K562 (cell line): ENCODE measurements around the gene ADM. TPM values are rescaled to one million over a fixed set of nuclear protein-coding genes. Genes with fewer than 3 reads are reported as not detected.

Experiments used
- ARID2 ChIP-seq: fragments of 450-650 bp; IDR thresholded peaks from 2 replicates; pipeline ENCODE4 v1.6.1; 2017; ENCODE audit warnings: antibody characterized with exemption, mild to moderate bottlenecking
- ATF7 ChIP-seq: fragments of 450-650 bp; IDR thresholded peaks from 2 replicates; pipeline ENCODE4 v1.7.1; 2014; ENCODE audit warnings: mild to moderate bottlenecking, moderate library complexity
- BRD4 ChIP-seq: fragments of 200-600 bp; sonication (generic); IDR thresholded peaks from 2 replicates; pipeline ENCODE4 v1.6.1; 2017; ENCODE audit warnings: inconsistent platforms
- CXXC5 ChIP-seq: fragments of 250-450 bp; sonication (Bioruptor Pico); IDR thresholded peaks from 2 replicates; pipeline ENCODE4 v1.8.0; 2022; ENCODE audit warnings: inconsistent platforms, mild to moderate bottlenecking, moderate library complexity
- ELF2 ChIP-seq: fragments of 250-450 bp; sonication (Bioruptor Pico); IDR thresholded peaks from 2 replicates; pipeline ENCODE4 v1.5.0; 2021; ENCODE audit warnings: mild to moderate bottlenecking
- KLF10 ChIP-seq: fragments of 250-450 bp; sonication (Bioruptor Pico); IDR thresholded peaks from 2 replicates; pipeline ENCODE4 v1.6.1; 2021; ENCODE audit warnings: matching md5 sums
- L3MBTL2 ChIP-seq: fragments of 450-650 bp; IDR thresholded peaks from 2 replicates; pipeline ENCODE4 v1.6.1; 2016; ENCODE audit warnings: mild to moderate bottlenecking, moderate library complexity
- MBD2 ChIP-seq: sonication (generic); IDR thresholded peaks from 2 replicates; pipeline ENCODE4 v1.6.1; 2016; ENCODE audit warnings: low read depth, borderline replicate concordance
- NONO ChIP-seq, 2 experiments: fragments of 200-400 bp in 1 of 2; fragments of 450-650 bp in 1 of 2; formaldehyde crosslinking in 1 of 2; IDR thresholded peaks; 2 replicates each; pipeline ENCODE4 v1.6.1; 2017; ENCODE audit warnings: low read depth in 2 of 2, mild to moderate bottlenecking in 2 of 2, moderate library complexity in 2 of 2, low read length in 1 of 2
- PCBP1 ChIP-seq: fragments of 200-400 bp; formaldehyde crosslinking; IDR thresholded peaks from 2 replicates; pipeline ENCODE4 v1.6.1; 2018; ENCODE audit warnings: mild to moderate bottlenecking, low read depth, low read length; ENCODE audit not compliant: poor library complexity, severe bottlenecking
- SMARCA4 ChIP-seq: fragments of 450-650 bp; IDR thresholded peaks from 2 replicates; pipeline ENCODE4 v1.6.1; 2016
- SOX6 ChIP-seq: fragments of 450-650 bp; IDR thresholded peaks from 2 replicates; pipeline ENCODE4 v1.6.1; 2014; ENCODE audit warnings: mild to moderate bottlenecking
- YY1 ChIP-seq, 3 experiments: IDR thresholded peaks; 2 replicates each; pipeline ENCODE4 v1.6.1; 2011; ENCODE audit warnings: low read length in 2 of 3, mild to moderate bottlenecking in 2 of 3, moderate library complexity in 2 of 3, borderline replicate concordance in 1 of 3, control low read depth in 1 of 3, low read depth in 1 of 3; ENCODE audit not compliant: insufficient read depth in 3 of 3, insufficient replicate concordance in 2 of 3, control insufficient read depth in 1 of 3, insufficient read length in 1 of 3; ENCODE audit errors: extremely low read depth in 1 of 3
- ZNF263 ChIP-seq: sonication (generic); formaldehyde crosslinking; IDR thresholded peaks from 2 replicates; pipeline ENCODE4 v1.8.0; 2022; ENCODE audit warnings: mild to moderate bottlenecking, missing genetic modification reagents, borderline replicate concordance
- ZNF324 ChIP-seq: fragments of 250-450 bp; sonication (Bioruptor Pico); IDR thresholded peaks from 2 replicates; pipeline ENCODE4 v1.4.0; 2020; ENCODE audit warnings: mild to moderate bottlenecking
- ZNF408 ChIP-seq: fragments of 250-450 bp; sonication (Bioruptor Pico); IDR thresholded peaks from 2 replicates; pipeline ENCODE4 v1.4.0; 2020; ENCODE audit warnings: low read depth, mild to moderate bottlenecking, moderate library complexity
- polyA plus RNA-seq, 8 experiments: library from polyadenylated mRNA; depleted of rRNA in 4 of 8; stranded (reverse) in 5 of 8; unstranded in 3 of 8; fragments of >200 nt; fragmentation: Nextera tagmentation in 2 of 8; fragmentation: Illumina TruSeq in 1 of 8; extraction: Ambion mirVana in 2 of 8; extraction: Trizol in 1 of 8; gene quantifications; 2 replicates each; pipeline versions ENCODE4 v1.2.1 to v1.2.3, GENCODE V29; 2011 to 2014; ENCODE audit warnings: inconsistent platforms in 1 of 8, missing spikeins in 1 of 8
- total RNA-seq, 7 experiments: library from RNA; depleted of rRNA in 6 of 7; stranded (reverse); fragments of >200 nt in 6 of 7; fragmentation: Illumina TruSeq in 2 of 7; extraction: Trizol in 2 of 7; gene quantifications; 2 replicates each; pipeline versions ENCODE4 v1.2.1 to v1.2.3, GENCODE V29; 2011 to 2021; ENCODE audit warnings: low replicate concordance in 1 of 7
- TF ChIP-seq, protein P1 (sequence below): conservative IDR thresholded peaks from 2 replicates; pipeline ENCODE4 v1.6.1; 2011; ENCODE audit warnings: low read depth, mild to moderate bottlenecking, low read length; ENCODE audit not compliant: control insufficient read depth
- TF ChIP-seq, protein P2 (sequence below): IDR thresholded peaks from 2 replicates; pipeline ENCODE4 v1.6.1; 2011; ENCODE audit not compliant: insufficient read length; ENCODE audit errors: extremely low read depth
- TF ChIP-seq, protein P3 (sequence below): fragments of 450-650 bp; IDR thresholded peaks from 2 replicates; pipeline ENCODE4 v1.6.1; 2016; ENCODE audit warnings: low read depth, mild to moderate bottlenecking, moderate library complexity
- TF ChIP-seq, protein P4 (sequence below), 3 experiments: fragments of 200-800 bp in 1 of 3; fragments of 250-450 bp in 1 of 3; fragments of 450-650 bp in 1 of 3; sonication (Bioruptor Pico) in 1 of 3; sonication (Bioruptor generic) in 1 of 3; formaldehyde crosslinking in 1 of 3; IDR thresholded peaks; 2 replicates each; pipeline versions ENCODE4 v1.6.1 to v1.8.0; 2016 to 2022; ENCODE audit warnings: mild to moderate bottlenecking in 2 of 3, missing genetic modification characterization in 2 of 3, missing compliant biosample characterization in 1 of 3, moderate library complexity in 1 of 3

Gene ADM
- total and polyA plus RNA-seq, 9 of the 15 experiments (the other 6 are each of a cell fraction or from before 2014, with no cell fraction given), result 0.23 to 0.49 (median 0.32) TPM; not detected in 6

DNA sequence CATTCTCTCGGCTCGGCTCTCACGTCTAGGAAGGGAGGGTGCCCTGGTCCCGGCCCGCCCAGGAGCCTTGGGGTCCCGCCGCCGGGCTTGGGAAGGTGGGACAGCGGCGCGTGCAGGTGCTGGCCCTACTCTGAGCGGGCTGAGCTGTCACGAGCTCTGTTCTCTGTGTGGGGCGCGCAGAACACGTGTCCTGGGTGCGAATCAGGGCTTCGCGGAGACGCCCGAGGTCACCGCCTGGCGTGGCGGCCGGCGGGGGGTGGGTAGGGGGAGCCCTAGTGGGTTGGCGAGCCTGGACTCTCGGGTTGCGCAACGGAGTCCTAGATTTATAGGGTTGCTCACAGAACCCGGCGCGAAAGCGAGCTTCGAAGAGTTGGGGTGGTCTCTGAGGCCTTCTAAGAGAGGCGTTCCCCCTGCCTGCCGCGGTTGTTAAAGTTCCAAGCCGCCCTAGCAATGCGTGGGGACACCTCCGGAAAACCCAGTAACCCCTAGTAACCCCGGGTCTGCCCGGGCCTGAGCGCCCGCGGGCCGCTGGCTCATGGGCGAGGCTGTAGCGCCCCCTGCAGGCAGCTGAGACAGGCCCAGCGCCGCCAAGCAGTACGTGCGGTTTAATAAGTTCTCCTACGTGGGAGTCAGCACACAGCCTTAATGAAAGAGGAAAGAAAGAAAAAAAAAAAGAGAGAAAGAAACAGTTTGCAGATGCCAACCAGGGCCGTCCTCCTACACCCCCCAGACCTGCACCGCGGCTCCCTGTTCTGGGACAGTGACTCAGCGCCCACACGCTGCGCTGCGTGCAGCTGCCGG, 2.7 kb downstream of the ADM start (continued):
- peak; percentile 45; the same call in 1 of the 2 replicates for TF ChIP-seq ATF7
- TF ChIP-seq ZNF324, result no peak
- TF ChIP-seq ZNF263 (CRISPR knock-in tag), result peak; percentile 21; the same call in 1 of the 2 replicates
- peak; percentile 66 for TF ChIP-seq L3MBTL2
- peak; percentile 91 for TF ChIP-seq ARID2
- TF ChIP-seq ELF2 (CRISPR knock-in tag), result no peak
- TF ChIP-seq KLF10 (CRISPR knock-in tag), result no peak
- no peak for TF ChIP-seq NONO (IDR thresholded peaks at IDR 0.05; ENCODE audit: low read depth in 2 of 2, low read length in 1 of 2)
- TF ChIP-seq MBD2, result no peak
- TF ChIP-seq, protein P1, sequence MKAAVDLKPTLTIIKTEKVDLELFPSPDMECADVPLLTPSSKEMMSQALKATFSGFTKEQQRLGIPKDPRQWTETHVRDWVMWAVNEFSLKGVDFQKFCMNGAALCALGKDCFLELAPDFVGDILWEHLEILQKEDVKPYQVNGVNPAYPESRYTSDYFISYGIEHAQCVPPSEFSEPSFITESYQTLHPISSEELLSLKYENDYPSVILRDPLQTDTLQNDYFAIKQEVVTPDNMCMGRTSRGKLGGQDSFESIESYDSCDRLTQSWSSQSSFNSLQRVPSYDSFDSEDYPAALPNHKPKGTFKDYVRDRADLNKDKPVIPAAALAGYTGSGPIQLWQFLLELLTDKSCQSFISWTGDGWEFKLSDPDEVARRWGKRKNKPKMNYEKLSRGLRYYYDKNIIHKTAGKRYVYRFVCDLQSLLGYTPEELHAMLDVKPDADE, result peak; percentile 38; the same call in 1 of the 2 replicates
- no peak for TF ChIP-seq PCBP1
- peak; percentile 86 for TF ChIP-seq SMARCA4
- peak in 2 of 3 experiments; percentile 12 to 17 for TF ChIP-seq YY1 (IDR thresholded peaks at IDR 0.05; ENCODE audit: borderline replicate concordance in 1 of 3, control insufficient read depth in 1 of 3, extremely low read depth in 1 of 3, insufficient read depth in 3 of 3, insufficient read length in 1 of 3, insufficient replicate concordance in 2 of 3, low read depth in 1 of 3, low read length in 2 of 3)
- TF ChIP-seq CXXC5 (CRISPR knock-in tag), result peak; percentile 89
- TF ChIP-seq, protein P2, sequence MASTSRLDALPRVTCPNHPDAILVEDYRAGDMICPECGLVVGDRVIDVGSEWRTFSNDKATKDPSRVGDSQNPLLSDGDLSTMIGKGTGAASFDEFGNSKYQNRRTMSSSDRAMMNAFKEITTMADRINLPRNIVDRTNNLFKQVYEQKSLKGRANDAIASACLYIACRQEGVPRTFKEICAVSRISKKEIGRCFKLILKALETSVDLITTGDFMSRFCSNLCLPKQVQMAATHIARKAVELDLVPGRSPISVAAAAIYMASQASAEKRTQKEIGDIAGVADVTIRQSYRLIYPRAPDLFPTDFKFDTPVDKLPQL, result no peak
- TF ChIP-seq, protein P3, sequence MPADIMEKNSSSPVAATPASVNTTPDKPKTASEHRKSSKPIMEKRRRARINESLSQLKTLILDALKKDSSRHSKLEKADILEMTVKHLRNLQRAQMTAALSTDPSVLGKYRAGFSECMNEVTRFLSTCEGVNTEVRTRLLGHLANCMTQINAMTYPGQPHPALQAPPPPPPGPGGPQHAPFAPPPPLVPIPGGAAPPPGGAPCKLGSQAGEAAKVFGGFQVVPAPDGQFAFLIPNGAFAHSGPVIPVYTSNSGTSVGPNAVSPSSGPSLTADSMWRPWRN, result 0 out of 2 replicates have a peak, but pooled peaks have one; percentile 21
- TF ChIP-seq BRD4, result no peak
- TF ChIP-seq, protein P4, sequence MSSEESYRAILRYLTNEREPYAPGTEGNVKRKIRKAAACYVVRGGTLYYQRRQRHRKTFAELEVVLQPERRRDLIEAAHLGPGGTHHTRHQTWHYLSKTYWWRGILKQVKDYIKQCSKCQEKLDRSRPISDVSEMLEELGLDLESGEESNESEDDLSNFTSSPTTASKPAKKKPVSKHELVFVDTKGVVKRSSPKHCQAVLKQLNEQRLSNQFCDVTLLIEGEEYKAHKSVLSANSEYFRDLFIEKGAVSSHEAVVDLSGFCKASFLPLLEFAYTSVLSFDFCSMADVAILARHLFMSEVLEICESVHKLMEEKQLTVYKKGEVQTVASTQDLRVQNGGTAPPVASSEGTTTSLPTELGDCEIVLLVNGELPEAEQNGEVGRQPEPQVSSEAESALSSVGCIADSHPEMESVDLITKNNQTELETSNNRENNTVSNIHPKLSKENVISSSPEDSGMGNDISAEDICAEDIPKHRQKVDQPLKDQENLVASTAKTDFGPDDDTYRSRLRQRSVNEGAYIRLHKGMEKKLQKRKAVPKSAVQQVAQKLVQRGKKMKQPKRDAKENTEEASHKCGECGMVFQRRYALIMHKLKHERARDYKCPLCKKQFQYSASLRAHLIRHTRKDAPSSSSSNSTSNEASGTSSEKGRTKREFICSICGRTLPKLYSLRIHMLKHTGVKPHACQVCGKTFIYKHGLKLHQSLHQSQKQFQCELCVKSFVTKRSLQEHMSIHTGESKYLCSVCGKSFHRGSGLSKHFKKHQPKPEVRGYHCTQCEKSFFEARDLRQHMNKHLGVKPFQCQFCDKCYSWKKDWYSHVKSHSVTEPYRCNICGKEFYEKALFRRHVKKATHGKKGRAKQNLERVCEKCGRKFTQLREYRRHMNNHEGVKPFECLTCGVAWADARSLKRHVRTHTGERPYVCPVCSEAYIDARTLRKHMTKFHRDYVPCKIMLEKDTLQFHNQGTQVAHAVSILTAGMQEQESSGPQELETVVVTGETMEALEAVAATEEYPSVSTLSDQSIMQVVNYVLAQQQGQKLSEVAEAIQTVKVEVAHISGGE (CRISPR knock-in tag; IDR thresholded peaks at IDR 0.05), result no peak
- peak; percentile 52; the same call in 1 of the 2 replicates for TF ChIP-seq SOX6
- TF ChIP-seq ZNF408, result no peak
